Measurements from ENCODE around the gene RIF1. TPM values are rescaled to one million over a fixed set of nuclear protein-coding genes. Genes with fewer than 3 reads are reported as not detected.

The RIF1 gene
- total RNA-seq, 1 donor from 2014 or later = 51.1 TPM

DNA sequence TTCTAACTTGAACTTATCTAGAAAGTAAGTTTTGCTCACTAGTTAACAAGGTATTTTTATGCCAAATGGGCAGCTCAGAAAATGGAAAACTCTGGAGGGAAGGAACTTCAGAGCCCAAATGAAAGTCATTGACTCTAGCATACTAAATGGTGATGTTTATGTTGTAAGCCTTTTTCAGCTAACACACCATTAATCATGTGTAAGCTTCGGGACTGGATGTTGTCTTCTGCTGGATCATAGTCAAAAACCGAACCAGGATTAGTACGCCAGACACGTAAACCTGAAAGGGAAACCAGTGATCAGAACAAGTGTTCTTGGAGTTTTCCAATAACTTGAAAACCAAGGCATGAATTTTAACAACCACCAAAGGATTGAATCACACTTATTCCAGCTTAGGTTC is 81.8 kb downstream of the RIF1 start:
- Mint-ChIP-seq H3K36me3 (ENCODE audit: low read depth) (peaks cover 11% of the 10 kb centered on the region), H3K9me3 (peaks cover 4% of the 10 kb centered on the region), H3K27me3 (no peaks in the 10 kb centered on the region), H3K4me3 (no peak overlapping the region), H3K4me1 (no peaks in the 10 kb centered on the region), H3K27ac (no peak overlapping the region)
- ATAC-seq (ENCODE audit: low read depth) (no peak), DNase-seq (no peak)
- POLR2A ChIA-PET = no interaction called here
- intact Hi-C loops (cut with micrococcal nuclease) = no loop called here
- TF ChIP-seq, protein P1, sequence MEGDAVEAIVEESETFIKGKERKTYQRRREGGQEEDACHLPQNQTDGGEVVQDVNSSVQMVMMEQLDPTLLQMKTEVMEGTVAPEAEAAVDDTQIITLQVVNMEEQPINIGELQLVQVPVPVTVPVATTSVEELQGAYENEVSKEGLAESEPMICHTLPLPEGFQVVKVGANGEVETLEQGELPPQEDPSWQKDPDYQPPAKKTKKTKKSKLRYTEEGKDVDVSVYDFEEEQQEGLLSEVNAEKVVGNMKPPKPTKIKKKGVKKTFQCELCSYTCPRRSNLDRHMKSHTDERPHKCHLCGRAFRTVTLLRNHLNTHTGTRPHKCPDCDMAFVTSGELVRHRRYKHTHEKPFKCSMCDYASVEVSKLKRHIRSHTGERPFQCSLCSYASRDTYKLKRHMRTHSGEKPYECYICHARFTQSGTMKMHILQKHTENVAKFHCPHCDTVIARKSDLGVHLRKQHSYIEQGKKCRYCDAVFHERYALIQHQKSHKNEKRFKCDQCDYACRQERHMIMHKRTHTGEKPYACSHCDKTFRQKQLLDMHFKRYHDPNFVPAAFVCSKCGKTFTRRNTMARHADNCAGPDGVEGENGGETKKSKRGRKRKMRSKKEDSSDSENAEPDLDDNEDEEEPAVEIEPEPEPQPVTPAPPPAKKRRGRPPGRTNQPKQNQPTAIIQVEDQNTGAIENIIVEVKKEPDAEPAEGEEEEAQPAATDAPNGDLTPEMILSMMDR (IDR thresholded peaks at IDR 0.05) = no peak
- CTCF ChIA-PET = no interaction called here

DNA sequence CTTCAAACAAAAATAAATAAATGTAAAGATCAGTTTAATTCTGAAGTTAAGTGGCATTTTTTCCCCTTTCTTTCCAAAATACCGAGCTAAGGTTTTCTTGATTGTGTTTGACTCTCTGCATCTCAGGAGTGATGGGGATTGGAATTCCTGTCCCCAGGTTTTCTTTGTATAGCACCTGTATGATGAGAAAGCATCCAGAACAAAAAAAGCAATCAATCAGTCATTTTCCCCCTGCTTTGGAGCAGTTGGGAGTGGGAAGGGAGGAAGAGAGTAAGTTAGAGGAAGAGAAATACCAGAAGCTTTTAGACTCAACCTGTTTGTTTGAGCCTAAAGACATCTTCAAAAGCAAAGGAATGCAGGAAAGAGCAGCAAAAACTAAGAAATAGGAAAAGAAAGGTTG is 88.5 kb downstream of the RIF1 start:
- Mint-ChIP-seq H3K4me1 (no peaks in the 10 kb centered on the region), H3K4me3 (no peak overlapping the region), H3K36me3 (ENCODE audit: low read depth) (no peaks in the 10 kb centered on the region), H3K27ac (no peak overlapping the region), H3K9me3 (no peaks in the 10 kb centered on the region), H3K27me3 (no peaks in the 10 kb centered on the region)
- ATAC-seq (ENCODE audit: low read depth) = no peak
- ChIA-PET POLR2A (no interaction called here), CTCF (no interaction called here)
- intact Hi-C loops (cut with micrococcal nuclease) = no loop called here
- DNase-seq = no peak
- TF ChIP-seq, protein P1 (IDR thresholded peaks at IDR 0.05) = no peak

DNA sequence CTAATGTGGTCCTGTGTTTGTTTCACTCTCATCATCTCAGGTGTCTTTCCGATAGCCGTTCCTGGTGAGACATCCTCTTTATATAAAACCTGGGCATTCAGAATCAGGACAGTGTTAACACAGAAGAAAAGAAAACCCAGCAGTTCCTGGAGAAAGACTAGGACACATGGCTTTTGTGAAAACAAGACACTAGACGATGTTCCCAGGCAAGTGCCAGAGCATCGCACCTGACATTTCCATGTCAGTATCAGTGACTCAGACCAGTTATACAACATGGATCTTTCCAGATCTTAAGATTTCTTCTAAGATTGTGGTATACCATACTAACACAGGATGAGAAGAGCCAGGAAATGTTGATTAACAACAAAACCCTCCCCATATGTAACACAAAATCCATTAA is 96.5 kb downstream of the RIF1 start:
- H3K4me1 Mint-ChIP-seq = no peaks in the 10 kb centered on the region
- intact Hi-C loops (cut with micrococcal nuclease) = no loop called here
- CTCF ChIA-PET = no interaction called here
- no peak overlapping the region for H3K4me3 Mint-ChIP-seq
- DNase-seq (no peak), ATAC-seq (ENCODE audit: low read depth) (no peak)
- TF ChIP-seq, protein P1 (IDR thresholded peaks at IDR 0.05) = no peak
- no peaks in the 10 kb centered on the region for H3K27me3 Mint-ChIP-seq
- H3K27ac Mint-ChIP-seq = no peak overlapping the region
- H3K36me3 Mint-ChIP-seq (ENCODE audit: low read depth) = no peaks in the 10 kb centered on the region
- H3K9me3 Mint-ChIP-seq = no peaks in the 10 kb centered on the region
- POLR2A ChIA-PET = no interaction called here

DNA sequence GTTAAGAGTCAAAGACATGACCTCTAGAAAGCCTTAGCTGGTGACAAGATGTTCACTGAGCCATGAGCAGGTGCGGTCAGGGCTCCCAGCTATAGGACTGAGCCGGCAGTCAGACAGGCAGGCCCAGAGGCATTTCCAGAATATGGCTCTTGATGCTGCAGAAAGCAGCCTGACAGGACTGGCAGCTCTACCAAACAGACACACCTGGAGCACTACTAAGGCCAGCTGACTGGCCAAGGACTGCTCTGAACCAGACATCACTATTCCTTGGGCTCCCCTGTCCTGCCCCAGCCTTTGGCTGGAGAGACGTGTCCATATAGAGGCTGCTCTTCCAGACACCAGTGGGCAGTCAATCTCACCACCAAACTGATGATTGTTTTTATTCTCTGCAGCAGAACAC is 98.8 kb downstream of the RIF1 start:
- DNase-seq = no peak
- ChIA-PET CTCF (no interaction called here), POLR2A (no interaction called here)
- H3K36me3 Mint-ChIP-seq (ENCODE audit: low read depth) = no peaks in the 10 kb centered on the region
- H3K9me3 Mint-ChIP-seq = no peaks in the 10 kb centered on the region
- no peak overlapping the region for H3K4me3 Mint-ChIP-seq
- H3K27ac Mint-ChIP-seq = no peak overlapping the region
- intact Hi-C loops (cut with micrococcal nuclease) = no loop called here
- no peak for ATAC-seq (ENCODE audit: low read depth)
- no peaks in the 10 kb centered on the region for H3K27me3 Mint-ChIP-seq
- H3K4me1 Mint-ChIP-seq = no peaks in the 10 kb centered on the region
- TF ChIP-seq, protein P1 (IDR thresholded peaks at IDR 0.05) = no peak

DNA sequence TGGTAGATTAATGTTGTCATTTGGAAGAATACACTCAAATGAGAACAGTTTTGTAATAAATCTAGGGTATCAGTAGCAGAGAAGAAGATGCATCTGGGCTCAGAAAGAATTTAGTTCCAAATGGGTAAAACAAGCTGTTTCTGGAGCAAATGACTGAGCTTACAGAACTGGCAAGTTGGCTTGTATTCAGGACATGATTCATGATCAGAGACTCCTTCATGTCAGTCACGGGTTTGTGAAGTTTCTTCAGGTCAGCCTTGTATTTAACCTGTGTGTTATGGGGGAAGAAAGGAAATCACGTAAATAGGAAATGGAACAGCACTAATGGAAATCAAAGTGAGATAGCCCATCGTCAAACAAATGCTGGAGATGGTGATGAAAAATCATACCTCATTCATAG is 109.1 kb downstream of the RIF1 start:
- CTCF ChIA-PET = no interaction called here
- TF ChIP-seq, protein P1 (IDR thresholded peaks at IDR 0.05) = no peak
- intact Hi-C loops (cut with micrococcal nuclease) = no loop called here
- POLR2A ChIA-PET = no interaction called here
- DNase-seq = no peak
- Mint-ChIP-seq H3K9me3 (no peaks in the 10 kb centered on the region), H3K27ac (no peak overlapping the region), H3K36me3 (ENCODE audit: low read depth) (no peaks in the 10 kb centered on the region), H3K27me3 (no peaks in the 10 kb centered on the region), H3K4me3 (no peak overlapping the region), H3K4me1 (no peaks in the 10 kb centered on the region)
- no peak for ATAC-seq (ENCODE audit: low read depth)

Measured in activated B cell treated with CpG ODN at 0.5 μM for 24 hours (primary cell).